Fibroblast of villous mesenchyme (primary cell): Measurements from ENCODE around the gene PRDX4. TPM values are rescaled to one million over a fixed set of nuclear protein-coding genes. Genes with fewer than 3 reads are reported as not detected.

Source experiments
- DNase-seq: peaks from one replicate; pipeline ENCODE4 v3.0.0-alpha.2; 2010; ENCODE audit warnings: low read depth
- H3K4me3 ChIP-seq: 2 replicates; pipeline ENCODE4 v1.5.1; 2011; ENCODE audit warnings: low read depth, mild to moderate bottlenecking, low read length
- total RNA-seq: library from RNA; depleted of rRNA; stranded (reverse); fragments of >200 nt; gene quantifications from 2 replicates; pipeline ENCODE4 v1.2.3, GENCODE V29; 2012
- TF ChIP-seq, protein P1 (sequence below): IDR thresholded peaks from 2 replicates; pipeline ENCODE4 v1.5.1; 2012; ENCODE audit warnings: low read depth, mild to moderate bottlenecking, low read length; ENCODE audit not compliant: insufficient read depth

PRDX4 gene
- 160 and 216 TPM in 2 replicates for total RNA-seq

GRCh38 chrX:23667239-23668177 is at the start of gene PRDX4:
Gene PRDX4 (plus strand): TSS chrX:23667493. CDS start chrX:23667571, 78 bp downstream.
- DNase-seq: peak; percentile 91
- TF ChIP-seq, protein P1, sequence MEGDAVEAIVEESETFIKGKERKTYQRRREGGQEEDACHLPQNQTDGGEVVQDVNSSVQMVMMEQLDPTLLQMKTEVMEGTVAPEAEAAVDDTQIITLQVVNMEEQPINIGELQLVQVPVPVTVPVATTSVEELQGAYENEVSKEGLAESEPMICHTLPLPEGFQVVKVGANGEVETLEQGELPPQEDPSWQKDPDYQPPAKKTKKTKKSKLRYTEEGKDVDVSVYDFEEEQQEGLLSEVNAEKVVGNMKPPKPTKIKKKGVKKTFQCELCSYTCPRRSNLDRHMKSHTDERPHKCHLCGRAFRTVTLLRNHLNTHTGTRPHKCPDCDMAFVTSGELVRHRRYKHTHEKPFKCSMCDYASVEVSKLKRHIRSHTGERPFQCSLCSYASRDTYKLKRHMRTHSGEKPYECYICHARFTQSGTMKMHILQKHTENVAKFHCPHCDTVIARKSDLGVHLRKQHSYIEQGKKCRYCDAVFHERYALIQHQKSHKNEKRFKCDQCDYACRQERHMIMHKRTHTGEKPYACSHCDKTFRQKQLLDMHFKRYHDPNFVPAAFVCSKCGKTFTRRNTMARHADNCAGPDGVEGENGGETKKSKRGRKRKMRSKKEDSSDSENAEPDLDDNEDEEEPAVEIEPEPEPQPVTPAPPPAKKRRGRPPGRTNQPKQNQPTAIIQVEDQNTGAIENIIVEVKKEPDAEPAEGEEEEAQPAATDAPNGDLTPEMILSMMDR: no peak
- peak within 1 kb of the TSS; percentile 79 for H3K4me3 ChIP-seq

DNA sequence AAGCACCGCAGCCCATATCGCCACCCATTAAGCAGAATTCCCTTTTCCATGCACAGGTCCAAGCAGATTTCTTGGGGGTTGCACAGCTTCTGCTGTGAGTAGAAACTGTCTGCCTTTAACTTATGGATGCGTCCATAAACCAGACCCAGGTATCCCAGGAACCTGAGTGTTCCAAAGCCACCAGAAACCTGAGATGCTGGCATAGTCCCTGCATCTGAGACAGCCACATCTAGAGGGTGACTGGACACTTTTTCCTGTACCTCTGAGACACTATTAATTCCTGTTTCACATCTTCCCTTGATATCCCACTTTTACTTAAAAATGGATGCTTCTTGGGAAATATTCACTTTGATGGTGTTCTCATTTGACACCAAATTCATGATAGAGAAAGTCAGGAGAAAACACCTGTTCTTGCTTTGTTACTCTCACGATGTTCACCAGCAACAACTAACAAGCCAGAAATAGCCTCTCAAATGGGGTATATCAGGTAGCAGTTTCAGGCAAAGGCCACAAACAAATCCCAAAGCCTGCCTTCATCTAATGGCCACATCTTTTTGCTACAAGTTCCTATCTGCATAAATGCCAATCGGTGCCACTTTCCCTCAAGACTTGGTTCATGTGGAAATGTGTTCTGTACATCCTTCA is 45.5 kb upstream of the PRDX4 start:
- TF ChIP-seq, protein P1: no peak
- no peak overlapping the region for H3K4me3 ChIP-seq
- DNase-seq: no peak

DNA sequence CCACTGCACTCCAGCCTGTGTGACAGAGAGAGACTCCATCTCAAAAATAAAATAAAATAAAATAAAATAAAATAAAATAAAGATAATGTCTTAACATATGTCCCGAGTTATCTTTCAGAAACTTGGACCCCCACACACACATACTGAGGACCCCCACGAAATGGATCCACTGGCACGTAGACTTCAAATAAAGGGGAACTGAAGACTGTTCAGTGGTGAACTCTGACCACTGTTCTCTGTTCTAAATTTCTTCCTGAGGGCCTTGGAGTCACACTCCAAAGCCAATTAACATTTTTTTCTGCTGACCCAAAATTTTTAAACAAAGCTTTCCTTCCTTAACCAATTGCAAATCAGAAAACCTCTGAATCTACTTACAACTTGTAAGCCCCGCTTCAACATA is 43.5 kb upstream of the PRDX4 start:
- TF ChIP-seq, protein P1: no peak
- no peak overlapping the region for H3K4me3 ChIP-seq
- no peak for DNase-seq

DNA sequence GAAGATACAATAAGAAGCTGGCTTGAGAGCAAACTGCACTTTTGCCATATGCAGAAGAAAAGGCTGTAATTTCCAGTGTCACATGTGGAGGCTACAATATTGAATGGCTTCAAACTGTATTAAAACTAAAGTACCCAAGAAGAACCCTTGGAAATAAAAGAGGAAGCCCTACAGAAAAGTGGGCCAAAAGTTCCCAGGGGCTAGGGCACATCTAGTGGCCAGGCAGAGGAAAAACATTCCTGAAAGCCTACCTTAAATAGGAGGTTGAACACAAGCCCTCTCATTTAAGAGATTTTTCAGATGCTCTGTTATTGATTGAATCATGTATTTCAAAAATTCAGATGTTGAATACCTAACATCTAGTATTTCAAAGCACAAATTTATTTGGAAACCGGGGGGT is 40.6 kb upstream of the PRDX4 start:
- DNase-seq: no peak
- H3K4me3 ChIP-seq: no peak overlapping the region
- TF ChIP-seq, protein P1: no peak

DNA sequence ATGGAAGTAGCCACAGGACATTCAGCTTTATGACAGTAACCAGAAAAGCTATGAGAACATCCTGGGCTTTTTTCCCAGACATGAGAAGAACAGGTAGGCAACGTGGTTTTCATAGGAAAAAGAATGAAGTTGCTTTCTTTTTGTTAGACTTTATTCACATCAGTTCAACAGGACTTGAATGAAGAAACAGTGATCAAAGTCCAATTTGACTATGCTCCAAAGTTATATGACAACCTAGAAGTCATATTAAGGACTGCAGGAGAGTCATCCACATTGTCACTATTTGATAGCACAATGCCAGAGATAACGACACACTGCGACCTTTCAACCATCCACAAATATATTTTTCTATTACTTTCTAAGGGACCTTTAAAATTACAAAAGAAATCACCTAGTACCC is 39.2 kb upstream of the PRDX4 start:
- TF ChIP-seq, protein P1: no peak
- DNase-seq: no peak
- H3K4me3 ChIP-seq: no peak overlapping the region

DNA sequence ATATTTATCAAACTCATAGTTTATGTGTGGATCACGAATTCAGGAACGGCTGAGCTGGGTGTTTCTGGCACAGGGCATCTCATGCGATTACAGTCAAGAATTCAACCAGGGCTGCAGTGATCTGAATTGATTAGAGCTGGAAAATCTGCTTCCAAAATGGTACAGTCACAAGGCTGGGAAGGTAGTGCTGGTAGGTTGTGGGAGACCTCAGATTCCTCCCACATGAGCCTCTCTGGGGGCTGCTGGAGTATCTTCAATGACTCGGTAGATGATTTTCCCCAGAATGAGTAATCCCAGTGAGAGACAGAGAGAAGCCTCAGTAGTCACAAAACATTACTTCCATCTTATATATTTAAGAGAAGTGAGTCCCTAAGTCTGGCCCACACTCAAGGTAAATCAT is 36.2 kb upstream of the PRDX4 start:
- no peak for DNase-seq
- TF ChIP-seq, protein P1: no peak
- no peak overlapping the region for H3K4me3 ChIP-seq
